PC-3 (cell line): ENCODE results near the gene CENPA.

Experiments used
- EZH2 ChIP-seq: fragments of 300-600 bp; sonication (generic); IDR thresholded peaks from one replicate; pipeline ENCODE4 v1.6.1; 2017; ENCODE audit warnings: antibody characterized with exemption, mild to moderate bottlenecking, low read length; ENCODE audit not compliant: unreplicated experiment
- EZH2phosphoT487 ChIP-seq: fragments of 300-600 bp; sonication (generic); IDR thresholded peaks from 2 replicates; pipeline ENCODE4 v1.6.1; 2018; ENCODE audit warnings: mild to moderate bottlenecking, antibody characterized with exemption, low read length, borderline replicate concordance
- TF ChIP-seq, protein P1 (sequence below): fragments of 300-600 bp; sonication (generic); conservative IDR thresholded peaks from 2 replicates; pipeline ENCODE4 v1.5.1; 2017; ENCODE audit warnings: antibody characterized with exemption, low read depth, mild to moderate bottlenecking, low read length

DNA sequence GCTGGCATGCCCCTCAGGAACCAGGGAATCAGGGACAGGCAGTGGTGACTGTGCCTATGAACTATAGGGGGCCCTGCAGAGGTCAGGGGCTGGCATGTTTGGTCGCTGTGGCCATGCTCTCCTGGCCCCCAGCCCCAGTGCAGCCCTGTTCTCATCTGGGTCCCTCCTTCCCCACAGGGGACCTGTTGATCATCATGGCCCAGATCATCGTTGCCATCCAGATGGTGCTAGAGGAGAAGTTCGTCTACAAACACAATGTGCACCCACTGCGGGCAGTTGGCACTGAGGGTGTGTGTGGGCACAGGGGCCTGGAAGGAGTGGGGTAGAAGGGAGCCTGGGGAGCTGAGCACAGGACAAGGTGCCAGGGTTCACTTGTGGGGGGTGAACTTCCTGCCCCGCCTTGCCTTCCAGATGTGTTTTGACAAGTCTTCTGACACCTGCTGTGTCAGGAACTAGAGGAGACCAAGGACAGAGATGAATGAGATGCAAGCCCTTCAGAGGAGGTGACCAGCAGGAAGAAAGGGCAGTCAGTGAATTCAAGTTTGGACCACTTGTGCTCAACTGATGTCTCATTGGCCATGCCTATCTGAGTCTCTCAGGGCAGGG is 9.6 kb upstream of the CENPA start:
- TF ChIP-seq, protein P1, sequence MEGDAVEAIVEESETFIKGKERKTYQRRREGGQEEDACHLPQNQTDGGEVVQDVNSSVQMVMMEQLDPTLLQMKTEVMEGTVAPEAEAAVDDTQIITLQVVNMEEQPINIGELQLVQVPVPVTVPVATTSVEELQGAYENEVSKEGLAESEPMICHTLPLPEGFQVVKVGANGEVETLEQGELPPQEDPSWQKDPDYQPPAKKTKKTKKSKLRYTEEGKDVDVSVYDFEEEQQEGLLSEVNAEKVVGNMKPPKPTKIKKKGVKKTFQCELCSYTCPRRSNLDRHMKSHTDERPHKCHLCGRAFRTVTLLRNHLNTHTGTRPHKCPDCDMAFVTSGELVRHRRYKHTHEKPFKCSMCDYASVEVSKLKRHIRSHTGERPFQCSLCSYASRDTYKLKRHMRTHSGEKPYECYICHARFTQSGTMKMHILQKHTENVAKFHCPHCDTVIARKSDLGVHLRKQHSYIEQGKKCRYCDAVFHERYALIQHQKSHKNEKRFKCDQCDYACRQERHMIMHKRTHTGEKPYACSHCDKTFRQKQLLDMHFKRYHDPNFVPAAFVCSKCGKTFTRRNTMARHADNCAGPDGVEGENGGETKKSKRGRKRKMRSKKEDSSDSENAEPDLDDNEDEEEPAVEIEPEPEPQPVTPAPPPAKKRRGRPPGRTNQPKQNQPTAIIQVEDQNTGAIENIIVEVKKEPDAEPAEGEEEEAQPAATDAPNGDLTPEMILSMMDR = no peak
- TF ChIP-seq EZH2 = no peak
- no peak for TF ChIP-seq EZH2phosphoT487
